Lower leg skin (tissue), 3 donors: Measurements from ENCODE around the gene EXPH5.

ENCODE experiments used
- CTCF ChIP-seq, 3 donors: fragments of 450-650 bp; IDR thresholded peaks; one replicate each; pipeline ENCODE4 v1.5.1; 2016; ENCODE audit warnings: antibody characterized with exemption in 3 of 3, mild to moderate bottlenecking in 3 of 3, moderate library complexity in 2 of 3
- POLR2A ChIP-seq, 2 donors: fragments of 450-650 bp; IDR thresholded peaks; one replicate each; pipeline ENCODE4 v1.6.1; 2016 to 2017; ENCODE audit warnings: antibody characterized with exemption in 2 of 2, mild to moderate bottlenecking in 1 of 2, moderate library complexity in 1 of 2

DNA sequence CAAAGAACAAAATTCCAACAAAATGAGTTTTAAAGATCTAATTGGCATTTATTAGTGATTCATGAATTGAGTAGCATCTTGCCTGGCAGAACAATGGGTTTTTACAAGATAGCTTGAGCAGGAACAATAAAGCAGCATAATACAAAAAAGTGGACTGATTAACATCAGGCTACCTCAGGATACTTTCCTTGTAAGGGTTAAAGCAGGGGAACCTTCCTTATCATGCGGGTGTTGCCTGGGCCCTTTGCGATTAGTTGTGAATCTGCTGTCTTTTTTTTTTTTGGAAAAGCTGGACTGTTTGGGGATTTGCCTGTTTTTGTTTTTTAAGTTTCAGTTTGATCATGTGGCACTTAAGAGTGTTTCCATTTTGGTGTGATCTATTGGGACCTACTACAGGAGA, 37.5 kb downstream of the EXPH5 start:
- no peak for TF ChIP-seq CTCF (IDR thresholded peaks at IDR 0.05)
- no peak for TF ChIP-seq POLR2A (IDR thresholded peaks at IDR 0.05)
